ENCODE data around the gene ATOSB. TPM values are rescaled to one million over a fixed set of nuclear protein-coding genes. Genes with fewer than 3 reads are reported as not detected.

The ATOSB gene
- total and polyA plus RNA-seq, 4 donors, result 2.8 to 29.8 (median 5.6) TPM

DNA sequence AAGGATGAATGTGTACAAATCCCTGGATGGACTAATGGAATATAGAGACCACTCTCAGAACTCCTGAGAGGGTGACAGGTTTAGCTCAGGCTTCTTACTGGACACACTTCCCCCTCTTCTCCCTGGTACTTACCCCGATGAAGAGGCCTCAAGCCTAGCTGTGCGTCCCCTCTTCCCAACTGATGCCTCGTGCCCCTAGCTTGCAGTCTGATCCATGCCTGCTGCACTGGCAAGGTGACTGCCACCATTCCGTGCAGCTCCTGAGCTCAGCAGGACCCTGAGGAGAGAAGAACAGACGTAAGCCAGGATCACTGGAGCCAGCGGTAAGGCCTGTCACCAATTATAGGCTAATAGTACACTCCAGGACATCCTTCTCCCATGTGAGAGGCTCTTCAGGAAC is 7.2 kb downstream of the ATOSB start:
- Histone ChIP-seq H3K27me3 (ENCODE audit: control insufficient read depth in 4 of 4, insufficient read depth in 4 of 4, low read length in 3 of 4) (no peaks in the 10 kb centered on the region), H3K4me1 (ENCODE audit: control insufficient read depth in 4 of 4, insufficient read depth in 4 of 4, low read length in 3 of 4) (peaks cover 15 to 40% (median 30%) of the 10 kb centered on the region in 4 donors), H3K27ac (ENCODE audit: low read depth in 1 of 2, low read length in 2 of 2) (no peak overlapping the region), H3K36me3 (ENCODE audit: control insufficient read depth in 4 of 4, insufficient read depth in 3 of 4, low read depth in 1 of 4, low read length in 3 of 4) (peaks cover 6 to 36% (median 13%) of the 10 kb centered on the region in 4 donors), H3K4me3 (ENCODE audit: low read depth in 1 of 3, low read length in 3 of 3) (no peak overlapping the region), H3K9ac (ENCODE audit: low read depth in 1 of 2, low read length in 2 of 2) (no peak overlapping the region), H3K9me3 (ENCODE audit: control insufficient read depth in 4 of 4, low read length in 3 of 4) (no peaks in the 10 kb centered on the region)
- 92% methylated on average over 6 of the region's 6 CpGs for WGBS
- TF ChIP-seq JUND (IDR thresholded peaks at IDR 0.05), result no peak
- TF ChIP-seq, protein P1, sequence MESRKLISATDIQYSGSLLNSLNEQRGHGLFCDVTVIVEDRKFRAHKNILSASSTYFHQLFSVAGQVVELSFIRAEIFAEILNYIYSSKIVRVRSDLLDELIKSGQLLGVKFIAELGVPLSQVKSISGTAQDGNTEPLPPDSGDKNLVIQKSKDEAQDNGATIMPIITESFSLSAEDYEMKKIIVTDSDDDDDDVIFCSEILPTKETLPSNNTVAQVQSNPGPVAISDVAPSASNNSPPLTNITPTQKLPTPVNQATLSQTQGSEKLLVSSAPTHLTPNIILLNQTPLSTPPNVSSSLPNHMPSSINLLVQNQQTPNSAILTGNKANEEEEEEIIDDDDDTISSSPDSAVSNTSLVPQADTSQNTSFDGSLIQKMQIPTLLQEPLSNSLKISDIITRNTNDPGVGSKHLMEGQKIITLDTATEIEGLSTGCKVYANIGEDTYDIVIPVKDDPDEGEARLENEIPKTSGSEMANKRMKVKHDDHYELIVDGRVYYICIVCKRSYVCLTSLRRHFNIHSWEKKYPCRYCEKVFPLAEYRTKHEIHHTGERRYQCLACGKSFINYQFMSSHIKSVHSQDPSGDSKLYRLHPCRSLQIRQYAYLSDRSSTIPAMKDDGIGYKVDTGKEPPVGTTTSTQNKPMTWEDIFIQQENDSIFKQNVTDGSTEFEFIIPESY (IDR thresholded peaks at IDR 0.05), result no peak
- TF ChIP-seq RXRA (IDR thresholded peaks at IDR 0.05), result no peak
- TF ChIP-seq, protein P2, sequence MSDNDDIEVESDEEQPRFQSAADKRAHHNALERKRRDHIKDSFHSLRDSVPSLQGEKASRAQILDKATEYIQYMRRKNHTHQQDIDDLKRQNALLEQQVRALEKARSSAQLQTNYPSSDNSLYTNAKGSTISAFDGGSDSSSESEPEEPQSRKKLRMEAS (IDR thresholded peaks at IDR 0.05), result no peak
- no peak for TF ChIP-seq YY1 (IDR thresholded peaks at IDR 0.05)
- TF ChIP-seq HNF4G (IDR thresholded peaks at IDR 0.05), result no peak
- TF ChIP-seq EGR1 (IDR thresholded peaks at IDR 0.05; ENCODE audit: low read depth in 2 of 2), result no peak
- TF ChIP-seq FOXA1 (IDR thresholded peaks at IDR 0.05), result no peak
- TF ChIP-seq FOXA2 (IDR thresholded peaks at IDR 0.05), result no peak
- no peak for TF ChIP-seq RAD21 (IDR thresholded peaks at IDR 0.05)
- TF ChIP-seq HNF4A (conservative IDR thresholded peaks at IDR 0.05), result no peak
- TF ChIP-seq SP1 (IDR thresholded peaks at IDR 0.05), result no peak
- no peak for DNase-seq (ENCODE audit: low spot score)

DNA sequence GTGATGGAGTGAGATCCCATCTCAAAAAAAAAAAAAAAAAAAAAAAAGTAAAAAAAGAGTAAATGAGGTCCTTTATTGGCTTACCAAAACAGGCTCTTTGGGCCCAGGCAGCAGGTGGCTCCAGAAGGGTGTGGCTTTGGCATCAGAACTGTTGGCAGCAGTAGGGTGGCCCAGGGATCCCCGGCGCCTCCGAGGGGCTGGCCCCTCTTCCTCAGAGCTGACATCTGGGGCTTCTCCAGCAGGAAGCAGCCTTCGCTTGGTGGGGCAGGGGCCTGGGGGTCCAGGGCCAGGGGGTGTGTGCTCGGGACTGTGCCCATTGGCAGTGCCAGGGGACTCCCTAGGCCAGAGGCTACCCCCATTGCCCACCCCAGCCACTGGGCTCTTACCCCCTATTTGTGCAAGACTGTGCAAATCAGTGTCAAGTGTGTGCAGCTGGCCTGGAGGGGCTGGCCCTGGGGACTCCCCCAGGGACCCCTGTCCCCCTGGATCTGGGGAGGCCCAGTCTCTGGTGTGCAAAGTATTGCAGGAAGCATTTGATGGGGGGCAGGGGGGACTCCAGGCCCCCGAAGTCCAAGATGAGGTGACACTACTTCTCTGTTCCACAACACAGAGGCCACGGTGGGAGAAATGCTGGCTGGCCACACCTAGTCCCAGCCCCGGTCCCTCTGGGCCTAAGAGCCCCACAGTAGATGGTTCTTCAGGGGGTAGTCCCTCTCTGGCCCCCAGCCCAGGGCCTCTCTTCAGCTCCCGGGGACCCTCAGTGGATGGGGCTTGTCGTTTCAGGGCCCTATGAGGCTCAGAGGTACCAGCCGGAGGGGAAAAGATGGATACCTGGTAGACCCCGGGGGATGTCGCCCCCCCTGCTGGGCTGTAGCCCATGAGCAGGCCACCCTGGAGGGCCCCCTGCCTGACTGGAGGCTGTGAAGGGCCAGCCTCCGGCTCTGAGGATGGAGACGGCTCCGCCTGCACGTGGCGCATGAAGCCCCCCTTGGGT is 8.1 kb downstream of the ATOSB start:
- Histone ChIP-seq H3K9ac (ENCODE audit: low read depth in 1 of 2, low read length in 2 of 2) (no peak overlapping the region), H3K4me1 (ENCODE audit: control insufficient read depth in 4 of 4, insufficient read depth in 4 of 4, low read length in 3 of 4) (peaks cover 13 to 39% (median 30%) of the 10 kb centered on the region in 4 donors), H3K27ac (ENCODE audit: low read depth in 1 of 2, low read length in 2 of 2) (no peak overlapping the region), H3K9me3 (ENCODE audit: control insufficient read depth in 4 of 4, low read length in 3 of 4) (no peaks in the 10 kb centered on the region), H3K36me3 (ENCODE audit: control insufficient read depth in 4 of 4, insufficient read depth in 3 of 4, low read depth in 1 of 4, low read length in 3 of 4) (peaks cover 6 to 36% (median 13%) of the 10 kb centered on the region in 4 donors), H3K4me3 (ENCODE audit: low read depth in 1 of 3, low read length in 3 of 3) (no peak overlapping the region), H3K27me3 (ENCODE audit: control insufficient read depth in 4 of 4, insufficient read depth in 4 of 4, low read length in 3 of 4) (no peaks in the 10 kb centered on the region)
- TF ChIP-seq, protein P3, sequence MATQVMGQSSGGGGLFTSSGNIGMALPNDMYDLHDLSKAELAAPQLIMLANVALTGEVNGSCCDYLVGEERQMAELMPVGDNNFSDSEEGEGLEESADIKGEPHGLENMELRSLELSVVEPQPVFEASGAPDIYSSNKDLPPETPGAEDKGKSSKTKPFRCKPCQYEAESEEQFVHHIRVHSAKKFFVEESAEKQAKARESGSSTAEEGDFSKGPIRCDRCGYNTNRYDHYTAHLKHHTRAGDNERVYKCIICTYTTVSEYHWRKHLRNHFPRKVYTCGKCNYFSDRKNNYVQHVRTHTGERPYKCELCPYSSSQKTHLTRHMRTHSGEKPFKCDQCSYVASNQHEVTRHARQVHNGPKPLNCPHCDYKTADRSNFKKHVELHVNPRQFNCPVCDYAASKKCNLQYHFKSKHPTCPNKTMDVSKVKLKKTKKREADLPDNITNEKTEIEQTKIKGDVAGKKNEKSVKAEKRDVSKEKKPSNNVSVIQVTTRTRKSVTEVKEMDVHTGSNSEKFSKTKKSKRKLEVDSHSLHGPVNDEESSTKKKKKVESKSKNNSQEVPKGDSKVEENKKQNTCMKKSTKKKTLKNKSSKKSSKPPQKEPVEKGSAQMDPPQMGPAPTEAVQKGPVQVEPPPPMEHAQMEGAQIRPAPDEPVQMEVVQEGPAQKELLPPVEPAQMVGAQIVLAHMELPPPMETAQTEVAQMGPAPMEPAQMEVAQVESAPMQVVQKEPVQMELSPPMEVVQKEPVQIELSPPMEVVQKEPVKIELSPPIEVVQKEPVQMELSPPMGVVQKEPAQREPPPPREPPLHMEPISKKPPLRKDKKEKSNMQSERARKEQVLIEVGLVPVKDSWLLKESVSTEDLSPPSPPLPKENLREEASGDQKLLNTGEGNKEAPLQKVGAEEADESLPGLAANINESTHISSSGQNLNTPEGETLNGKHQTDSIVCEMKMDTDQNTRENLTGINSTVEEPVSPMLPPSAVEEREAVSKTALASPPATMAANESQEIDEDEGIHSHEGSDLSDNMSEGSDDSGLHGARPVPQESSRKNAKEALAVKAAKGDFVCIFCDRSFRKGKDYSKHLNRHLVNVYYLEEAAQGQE (IDR thresholded peaks at IDR 0.05), result no peak
- no peak for TF ChIP-seq FOXA1 (IDR thresholded peaks at IDR 0.05)
- TF ChIP-seq TAF1 (conservative IDR thresholded peaks at IDR 0.05), result no peak
- no peak for TF ChIP-seq EGR1 (IDR thresholded peaks at IDR 0.05; ENCODE audit: low read depth in 2 of 2)
- no peak for TF ChIP-seq FOXA2 (IDR thresholded peaks at IDR 0.05)
- no peak for TF ChIP-seq HNF4G (IDR thresholded peaks at IDR 0.05)
- TF ChIP-seq, protein P4, sequence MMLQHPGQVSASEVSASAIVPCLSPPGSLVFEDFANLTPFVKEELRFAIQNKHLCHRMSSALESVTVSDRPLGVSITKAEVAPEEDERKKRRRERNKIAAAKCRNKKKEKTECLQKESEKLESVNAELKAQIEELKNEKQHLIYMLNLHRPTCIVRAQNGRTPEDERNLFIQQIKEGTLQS (IDR thresholded peaks at IDR 0.05), result no peak
- no peak for TF ChIP-seq YY1 (IDR thresholded peaks at IDR 0.05)
- no peak for TF ChIP-seq HNF4A (conservative IDR thresholded peaks at IDR 0.05)
- no peak for TF ChIP-seq GABPA (IDR thresholded peaks at IDR 0.05 in 1 of 2, conservative IDR thresholded peaks at IDR 0.05 in 1 of 2)
- TF ChIP-seq, protein P5, sequence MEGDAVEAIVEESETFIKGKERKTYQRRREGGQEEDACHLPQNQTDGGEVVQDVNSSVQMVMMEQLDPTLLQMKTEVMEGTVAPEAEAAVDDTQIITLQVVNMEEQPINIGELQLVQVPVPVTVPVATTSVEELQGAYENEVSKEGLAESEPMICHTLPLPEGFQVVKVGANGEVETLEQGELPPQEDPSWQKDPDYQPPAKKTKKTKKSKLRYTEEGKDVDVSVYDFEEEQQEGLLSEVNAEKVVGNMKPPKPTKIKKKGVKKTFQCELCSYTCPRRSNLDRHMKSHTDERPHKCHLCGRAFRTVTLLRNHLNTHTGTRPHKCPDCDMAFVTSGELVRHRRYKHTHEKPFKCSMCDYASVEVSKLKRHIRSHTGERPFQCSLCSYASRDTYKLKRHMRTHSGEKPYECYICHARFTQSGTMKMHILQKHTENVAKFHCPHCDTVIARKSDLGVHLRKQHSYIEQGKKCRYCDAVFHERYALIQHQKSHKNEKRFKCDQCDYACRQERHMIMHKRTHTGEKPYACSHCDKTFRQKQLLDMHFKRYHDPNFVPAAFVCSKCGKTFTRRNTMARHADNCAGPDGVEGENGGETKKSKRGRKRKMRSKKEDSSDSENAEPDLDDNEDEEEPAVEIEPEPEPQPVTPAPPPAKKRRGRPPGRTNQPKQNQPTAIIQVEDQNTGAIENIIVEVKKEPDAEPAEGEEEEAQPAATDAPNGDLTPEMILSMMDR (IDR thresholded peaks at IDR 0.05; ENCODE audit: low read depth, low read length, missing input control), result no peak
- TF ChIP-seq NR2F2 (IDR thresholded peaks at IDR 0.05), result no peak
- TF ChIP-seq, protein P2 (IDR thresholded peaks at IDR 0.05), result no peak
- no peak for TF ChIP-seq RXRA (IDR thresholded peaks at IDR 0.05)
- TF ChIP-seq RAD21 (IDR thresholded peaks at IDR 0.05), result no peak
- no peak for DNase-seq (ENCODE audit: low spot score)
- WGBS, result 89% methylated on average over 18 of the region's 18 CpGs

Measured in liver (tissue), 9 donors.